HepG2 (cell line): ENCODE measurements around the gene SHLD3. TPM values are rescaled to one million over a fixed set of nuclear protein-coding genes. Genes with fewer than 3 reads are reported as not detected.

Source experiments
- FOSL1 ChIP-seq: sonication (generic); formaldehyde crosslinking; IDR thresholded peaks from 2 replicates; pipeline ENCODE4 v1.9.0; 2021; ENCODE audit warnings: missing genetic modification reagents, borderline replicate concordance
- FOSL2 ChIP-seq: sonication (generic); formaldehyde crosslinking; IDR thresholded peaks from 2 replicates; pipeline ENCODE4 v1.4.0; 2020; ENCODE audit warnings: missing genetic modification reagents
- FOXP1 ChIP-seq, 2 experiments: fragments of 450-650 bp in 1 of 2; IDR thresholded peaks; 2 replicates each; pipeline ENCODE4 v1.6.1; 2017 to 2018; ENCODE audit warnings: antibody characterized with exemption in 1 of 2
- GRHL1 ChIP-seq: sonication (generic); formaldehyde crosslinking; conservative IDR thresholded peaks from 2 replicates; pipeline ENCODE4 v1.8.0; 2022; ENCODE audit warnings: missing genetic modification reagents
- HHEX ChIP-seq: IDR thresholded peaks from 2 replicates; pipeline ENCODE4 v1.6.1; 2016; ENCODE audit warnings: control low read depth
- RERE ChIP-seq: IDR thresholded peaks from 2 replicates; pipeline ENCODE4 v1.6.1; 2016; ENCODE audit warnings: low read depth, missing genetic modification reagents, missing compliant biosample characterization
- RFX1 ChIP-seq: fragments of 450-650 bp; IDR thresholded peaks from 2 replicates; pipeline ENCODE4 v1.6.1; 2017
- SNAI1 ChIP-seq: sonication (generic); formaldehyde crosslinking; IDR thresholded peaks from 2 replicates; pipeline ENCODE4 v1.5.0; 2020; ENCODE audit warnings: mild to moderate bottlenecking, missing genetic modification reagents, borderline replicate concordance
- TGIF2 ChIP-seq: IDR thresholded peaks from 2 replicates; pipeline ENCODE4 v1.6.1; 2016; ENCODE audit warnings: control low read depth, missing compliant biosample characterization
- THAP7 ChIP-seq: sonication (generic); formaldehyde crosslinking; IDR thresholded peaks from 2 replicates; pipeline ENCODE4 v1.8.1; 2023; ENCODE audit warnings: mild to moderate bottlenecking, missing genetic modification reagents
- YEATS2 ChIP-seq: sonication (generic); formaldehyde crosslinking; IDR thresholded peaks from 2 replicates; pipeline ENCODE4 v1.4.0; 2020; ENCODE audit warnings: missing genetic modification reagents, borderline replicate concordance
- ZBTB44 ChIP-seq: sonication (generic); formaldehyde crosslinking; IDR thresholded peaks from 2 replicates; pipeline ENCODE4 v1.4.0; 2020; ENCODE audit warnings: missing genetic modification reagents
- ZFP36 ChIP-seq: fragments of 150-350 bp; IDR thresholded peaks from 2 replicates; pipeline ENCODE4 v1.6.1; 2018; ENCODE audit warnings: borderline replicate concordance, low read length, low read depth; ENCODE audit not compliant: partially characterized antibody
- ZNF292 ChIP-seq: sonication (generic); formaldehyde crosslinking; IDR thresholded peaks from 2 replicates; pipeline ENCODE4 v1.8.1; 2022; ENCODE audit warnings: mild to moderate bottlenecking, low read depth, missing genetic modification reagents, borderline replicate concordance
- ZNF331 ChIP-seq: sonication (generic); formaldehyde crosslinking; IDR thresholded peaks from 2 replicates; pipeline ENCODE4 v1.4.0; 2020; ENCODE audit warnings: missing genetic modification reagents
- ZNF343 ChIP-seq: sonication (generic); formaldehyde crosslinking; IDR thresholded peaks from 2 replicates; pipeline ENCODE4 v1.4.0; 2020; ENCODE audit warnings: mild to moderate bottlenecking, missing genetic modification reagents
- ZNF512B ChIP-seq: sonication (generic); formaldehyde crosslinking; IDR thresholded peaks from 2 replicates; pipeline ENCODE4 v1.5.1; 2020; ENCODE audit warnings: missing genetic modification reagents, mild to moderate bottlenecking, borderline replicate concordance
- polyA plus RNA-seq, 8 experiments: library from polyadenylated mRNA; depleted of rRNA in 3 of 8; stranded (reverse) in 7 of 8; unstranded in 1 of 8; fragments of >200 nt; fragmentation: Illumina TruSeq in 4 of 8; extraction: Trizol in 4 of 8; gene quantifications; 2 replicates each; pipeline versions ENCODE4 v1.2.1 to v1.2.3, GENCODE V29; 2011 to 2016; ENCODE audit warnings: low read depth in 4 of 8, missing spikeins in 1 of 8, mixed read lengths in 1 of 8; ENCODE audit not compliant: insufficient read depth in 1 of 8
- total RNA-seq, 5 experiments: library from RNA; depleted of rRNA; stranded (reverse); fragments of >200 nt; fragmentation: Illumina TruSeq; extraction: Trizol; gene quantifications; 2 replicates each; pipeline ENCODE4 v1.2.3, GENCODE V29; 2016; ENCODE audit warnings: low read depth in 1 of 5

The SHLD3 gene
- total and polyA plus RNA-seq, 2 of the 13 experiments (the other 11 are each of a cell fraction or from before 2014, with no cell fraction given): 3.6 to 6.8 TPM

- TF ChIP-seq THAP7 (CRISPR knock-in tag): 0 out of 2 replicates have a peak, but pooled peaks have one; percentile 52
- TF ChIP-seq ZFP36: no peak
- no peak for TF ChIP-seq FOXP1 (IDR thresholded peaks at IDR 0.05)
- TF ChIP-seq FOXP1 (CRISPR knock-in tag; IDR thresholded peaks at IDR 0.05): no peak
- TF ChIP-seq ZNF331 (CRISPR knock-in tag): peak; percentile 6; the same call in 1 of the 2 replicates
- TF ChIP-seq RFX1: no peak
- 0 out of 2 replicates have a peak, but pooled peaks have one; percentile 16 for TF ChIP-seq FOSL2 (CRISPR knock-in tag)
- TF ChIP-seq ZNF512B (CRISPR knock-in tag): no peak
- no peak for TF ChIP-seq FOSL1 (CRISPR knock-in tag)
- no peak for TF ChIP-seq RERE (CRISPR knock-in tag)
- TF ChIP-seq ZNF292 (CRISPR knock-in tag): no peak
- TF ChIP-seq ZNF343 (CRISPR knock-in tag): no peak
- TF ChIP-seq SNAI1: no peak
- TF ChIP-seq HHEX (CRISPR knock-in tag): no peak
- TF ChIP-seq ZBTB44 (CRISPR knock-in tag): no peak
- no peak for TF ChIP-seq GRHL1
- TF ChIP-seq TGIF2: peak; percentile 43; the same call in 1 of the 2 replicates
- TF ChIP-seq YEATS2 (CRISPR knock-in tag): no peak
Observed at GRCh38 chr5:65624025-65624570, 729 bp upstream of the SHLD3 start, which contains the start of gene TRIM23 (continued).
